DND-41 (cell line): Measurements from ENCODE around the gene CHTF18.
A peak's percentile ranks its signal among the peaks of the same experiment; 100 is the strongest.

Experiments
- ATAC-seq: fragments of 200-7000 bp; cut with Tn5 transposase; 3 replicates; pipeline ENCODE4 v1.9.1; 2021; ENCODE audit warnings: low read depth; ENCODE audit not compliant: insufficient read depth
- DNase-seq: peaks from one replicate; pipeline ENCODE4 v3.0.0-alpha.2; 2020
- H2AFZ ChIP-seq: 2 replicates; pipeline ENCODE4 v1.6.0; 2012; ENCODE audit warnings: low read depth, low read length
- H3K27ac ChIP-seq: 2 replicates; pipeline ENCODE4 v1.5.1; 2012; ENCODE audit warnings: low read length, inconsistent platforms
- H3K27me3 ChIP-seq: fragments of 200-600 bp; sonication (generic); 2 replicates; pipeline ENCODE4 v1.6.0; 2012; ENCODE audit warnings: low read length, mild to moderate bottlenecking, inconsistent platforms; ENCODE audit not compliant: insufficient read depth, poor library complexity
- H3K36me3 ChIP-seq: 2 replicates; pipeline ENCODE4 v1.5.1; 2012; ENCODE audit warnings: low read length, inconsistent platforms; ENCODE audit not compliant: insufficient read depth
- H3K4me1 ChIP-seq: 2 replicates; pipeline ENCODE4 v1.5.1; 2012; ENCODE audit warnings: mild to moderate bottlenecking, low read length; ENCODE audit not compliant: insufficient read depth
- H3K4me2 ChIP-seq: 2 replicates; pipeline ENCODE4 v1.6.0; 2012; ENCODE audit warnings: mild to moderate bottlenecking, moderate library complexity, low read length, inconsistent platforms; ENCODE audit not compliant: insufficient read depth
- H3K4me3 ChIP-seq, 2 experiments: fragments of 200-600 bp in 1 of 2; shearing (Covaris generic) in 1 of 2; 2 replicates each; pipeline ENCODE4 v1.5.1; 2012 to 2016; ENCODE audit warnings: inconsistent platforms in 2 of 2, low read length in 2 of 2, mild to moderate bottlenecking in 2 of 2, low read depth in 1 of 2, moderate library complexity in 1 of 2
- H3K79me2 ChIP-seq: 2 replicates; pipeline ENCODE4 v1.6.0; 2012; ENCODE audit warnings: low read length, inconsistent platforms; ENCODE audit not compliant: insufficient read depth
- H3K9ac ChIP-seq: 2 replicates; pipeline ENCODE4 v1.6.0; 2012; ENCODE audit warnings: low read depth, mild to moderate bottlenecking, inconsistent platforms, low read length, moderate library complexity
- H3K9me3 ChIP-seq: 2 replicates; pipeline ENCODE4 v1.5.1; 2012; ENCODE audit warnings: low read length, moderate library complexity, mild to moderate bottlenecking, inconsistent platforms; ENCODE audit not compliant: insufficient read depth, severe bottlenecking
- H4K20me1 ChIP-seq: 2 replicates; pipeline ENCODE4 v1.6.0; 2012; ENCODE audit warnings: low read length; ENCODE audit not compliant: insufficient read depth
- EZH2 ChIP-seq: IDR thresholded peaks from 3 replicates; pipeline ENCODE4 v1.6.1; 2012; ENCODE audit warnings: borderline replicate concordance, low read depth, mild to moderate bottlenecking, moderate library complexity, low read length, inconsistent platforms; ENCODE audit not compliant: severe bottlenecking
- TF ChIP-seq, protein P1 (sequence below): IDR thresholded peaks from 2 replicates; pipeline ENCODE4 v1.5.1; 2012; ENCODE audit warnings: borderline replicate concordance, low read length, moderate library complexity, mild to moderate bottlenecking; ENCODE audit not compliant: poor library complexity, severe bottlenecking; ENCODE audit errors: extremely low read depth

Gene CHTF18

DNA sequence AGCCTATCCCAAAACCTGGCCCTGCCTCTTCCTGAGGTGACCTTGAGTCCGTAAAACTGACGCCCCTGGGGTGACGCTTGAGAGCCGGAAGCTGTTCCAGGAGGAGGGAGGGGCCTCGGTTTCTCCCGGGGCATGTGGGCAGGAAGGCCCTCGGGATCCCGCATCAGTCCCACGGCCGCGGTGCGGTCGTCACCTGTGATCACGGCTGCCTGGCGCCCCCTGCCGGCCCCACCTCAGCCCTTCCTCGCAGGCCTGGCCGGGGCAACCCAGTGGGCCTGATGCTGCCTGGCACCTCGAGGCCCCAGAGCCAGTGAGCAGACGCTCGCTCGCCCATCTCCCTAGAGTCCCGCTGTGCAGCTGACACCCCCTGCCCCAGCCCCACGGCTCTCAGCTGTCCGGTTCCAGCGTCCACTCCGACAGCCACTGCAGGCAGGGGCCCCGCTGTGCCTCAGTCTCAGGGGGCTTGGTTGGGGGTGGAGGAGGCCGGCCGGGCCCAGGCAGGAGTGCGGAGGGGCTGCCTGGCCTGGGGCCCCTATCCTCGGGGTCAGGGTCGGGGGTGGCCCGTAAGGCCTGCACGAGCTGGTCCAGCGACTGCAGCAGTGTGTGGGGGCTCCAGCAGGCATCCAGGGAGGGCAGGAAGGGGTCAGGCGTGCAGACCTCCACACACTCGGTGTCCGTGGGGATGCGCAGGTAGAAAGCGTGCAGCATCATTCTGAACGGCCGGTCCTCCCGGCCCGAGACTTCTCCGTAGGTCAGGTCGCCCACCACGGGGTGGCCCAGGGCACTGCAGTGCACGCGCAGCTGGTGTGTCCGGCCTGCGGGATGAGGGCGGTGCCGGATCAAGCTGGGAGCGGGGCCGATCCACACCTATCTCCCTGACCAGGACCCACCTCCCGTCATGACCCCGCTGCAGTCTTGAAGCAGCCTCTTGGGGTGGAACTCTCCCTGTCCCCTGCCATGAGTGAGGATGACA lies 2.6 kb upstream of the CHTF18 start:
- peaks cover 35% of the 10 kb centered on the region for H3K4me1 ChIP-seq
- no peak overlapping the region for H2AFZ ChIP-seq
- H3K79me2 ChIP-seq, result peaks cover 46% of the 10 kb centered on the region
- H3K4me2 ChIP-seq, result peak overlapping the region; percentile 99; the same call in 1 of the 2 replicates
- DNase-seq, result no peak
- no peak for ATAC-seq
- H3K27ac ChIP-seq, result no peak overlapping the region
- H3K9me3 ChIP-seq, result no peaks in the 10 kb centered on the region
- TF ChIP-seq EZH2, result no peak
- TF ChIP-seq, protein P1, sequence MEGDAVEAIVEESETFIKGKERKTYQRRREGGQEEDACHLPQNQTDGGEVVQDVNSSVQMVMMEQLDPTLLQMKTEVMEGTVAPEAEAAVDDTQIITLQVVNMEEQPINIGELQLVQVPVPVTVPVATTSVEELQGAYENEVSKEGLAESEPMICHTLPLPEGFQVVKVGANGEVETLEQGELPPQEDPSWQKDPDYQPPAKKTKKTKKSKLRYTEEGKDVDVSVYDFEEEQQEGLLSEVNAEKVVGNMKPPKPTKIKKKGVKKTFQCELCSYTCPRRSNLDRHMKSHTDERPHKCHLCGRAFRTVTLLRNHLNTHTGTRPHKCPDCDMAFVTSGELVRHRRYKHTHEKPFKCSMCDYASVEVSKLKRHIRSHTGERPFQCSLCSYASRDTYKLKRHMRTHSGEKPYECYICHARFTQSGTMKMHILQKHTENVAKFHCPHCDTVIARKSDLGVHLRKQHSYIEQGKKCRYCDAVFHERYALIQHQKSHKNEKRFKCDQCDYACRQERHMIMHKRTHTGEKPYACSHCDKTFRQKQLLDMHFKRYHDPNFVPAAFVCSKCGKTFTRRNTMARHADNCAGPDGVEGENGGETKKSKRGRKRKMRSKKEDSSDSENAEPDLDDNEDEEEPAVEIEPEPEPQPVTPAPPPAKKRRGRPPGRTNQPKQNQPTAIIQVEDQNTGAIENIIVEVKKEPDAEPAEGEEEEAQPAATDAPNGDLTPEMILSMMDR, result no peak
- H3K36me3 ChIP-seq, result peaks cover 49% of the 10 kb centered on the region
- H3K4me3 ChIP-seq, result no peak overlapping the region
- no peak overlapping the region for H3K9ac ChIP-seq
- peaks cover 54% of the 10 kb centered on the region for H4K20me1 ChIP-seq
- no peaks in the 10 kb centered on the region for H3K27me3 ChIP-seq

DNA sequence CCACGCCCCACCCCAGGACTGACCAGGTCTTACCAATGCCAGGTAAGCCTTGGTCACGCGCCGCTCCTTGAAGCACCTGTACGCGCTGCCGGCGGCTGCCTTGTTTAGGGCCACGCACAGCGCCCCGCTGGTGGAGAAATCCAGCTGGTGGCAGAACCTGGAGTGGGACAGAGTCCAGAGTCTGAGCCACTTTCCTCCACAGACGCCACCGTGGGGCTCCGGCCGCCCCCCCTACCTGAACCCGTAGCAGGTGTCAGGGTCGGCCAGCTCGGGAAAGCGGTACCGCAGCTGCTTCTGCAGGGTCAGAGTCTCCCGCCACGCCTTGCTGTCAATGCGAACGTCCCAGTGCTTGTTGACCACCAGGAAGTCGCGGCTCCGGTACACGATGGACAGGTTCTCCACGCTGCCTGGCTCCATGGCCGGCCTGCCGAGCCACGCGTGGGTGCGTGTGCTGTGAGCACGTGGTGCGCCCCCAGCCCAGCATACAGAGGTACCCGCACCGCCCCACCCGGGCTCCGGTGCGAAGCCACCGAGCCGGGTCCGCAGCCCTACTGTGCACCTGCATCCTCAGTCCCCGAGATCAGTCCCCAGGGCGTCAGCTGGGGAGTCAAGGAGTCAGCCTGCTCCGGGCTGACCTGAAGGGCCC lies 976 bp upstream of the CHTF18 start:
- ATAC-seq (no peak), DNase-seq (no peak)
- Histone ChIP-seq H3K4me3 (peak overlapping the region; percentile 82 to 85), H3K9me3 (no peaks in the 10 kb centered on the region), H3K4me1 (peaks cover 38% of the 10 kb centered on the region), H3K79me2 (peaks cover 54% of the 10 kb centered on the region), H3K36me3 (peaks cover 65% of the 10 kb centered on the region), H3K27ac (peak overlapping the region; percentile 77), H3K9ac (peak overlapping the region; percentile 94), H3K27me3 (no peaks in the 10 kb centered on the region), H2AFZ (peak overlapping the region; percentile 84; the same call in 1 of the 2 replicates), H4K20me1 (peaks cover 69% of the 10 kb centered on the region), H3K4me2 (peak overlapping the region; percentile 99)
- no peak for TF ChIP-seq EZH2

DNA sequence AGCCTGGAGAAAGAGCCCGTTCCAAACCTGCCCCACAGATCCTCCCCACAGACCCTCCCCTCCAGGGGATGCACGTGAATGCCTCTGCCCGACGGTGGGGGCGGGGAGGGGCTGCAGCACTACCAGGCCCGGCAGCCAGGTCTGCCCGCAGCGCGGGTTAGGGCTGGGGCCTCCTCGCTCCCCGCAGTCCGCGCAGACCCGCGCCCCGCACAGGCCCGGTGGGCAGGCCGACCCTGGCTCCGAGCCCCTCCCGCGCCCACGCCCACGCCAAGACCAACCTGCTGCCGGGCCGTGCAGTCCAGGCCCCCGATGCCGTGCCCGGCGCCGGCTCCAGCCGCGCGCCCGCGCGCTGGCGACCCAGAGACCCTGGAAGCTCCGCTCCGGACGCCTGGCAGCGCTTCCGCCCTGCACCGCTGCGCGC lies 432 bp upstream of the CHTF18 start, which contains the start of gene RPUSD1:
Gene RPUSD1 (minus strand): TSS at position 404 of the 421 bp plus-strand sequence. CDS start 644 bp downstream, outside the sequence.
- Histone ChIP-seq H3K27ac (peak within 1 kb of the TSS; percentile 77), H3K79me2 (peaks cover 54% of the 10 kb centered on the region), H3K9me3 (no peaks in the 10 kb centered on the region), H3K9ac (peak within 1 kb of the TSS; percentile 94), H3K4me3 (peak within 1 kb of the TSS; percentile 87 to 94), H3K36me3 (peaks cover 70% of the 10 kb centered on the region), H2AFZ (peak within 1 kb of the TSS; percentile 95), H3K4me2 (peak within 1 kb of the TSS; percentile 100), H3K4me1 (peaks cover 38% of the 10 kb centered on the region), H3K27me3 (no peaks in the 10 kb centered on the region), H4K20me1 (peaks cover 73% of the 10 kb centered on the region)
- no peak for DNase-seq
- peak; percentile 34 for ATAC-seq
- TF ChIP-seq EZH2, result no peak
- TF ChIP-seq, protein P1, result no peak
